ENCODE data around the gene PPP1R3D.

DNA sequence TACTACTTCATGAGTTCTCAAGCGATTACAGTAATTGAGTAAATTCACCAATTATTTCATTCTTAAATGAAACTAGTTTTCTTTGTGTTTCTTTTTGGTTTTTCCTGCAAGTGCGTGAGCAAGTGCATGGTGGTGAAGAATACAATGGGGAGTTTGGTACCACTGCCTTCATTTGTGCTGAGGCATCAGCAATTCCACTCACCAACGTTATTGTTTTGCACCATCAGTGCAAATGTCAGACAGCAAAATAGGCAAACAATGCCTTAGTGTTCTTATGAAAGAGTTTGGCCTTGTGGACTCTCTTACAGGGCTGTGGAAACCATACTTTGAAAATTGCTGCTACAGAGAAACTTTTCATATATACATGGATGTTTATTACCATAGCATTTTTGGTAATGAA is 26.3 kb upstream of the PPP1R3D start:
- TF ChIP-seq, protein P1, sequence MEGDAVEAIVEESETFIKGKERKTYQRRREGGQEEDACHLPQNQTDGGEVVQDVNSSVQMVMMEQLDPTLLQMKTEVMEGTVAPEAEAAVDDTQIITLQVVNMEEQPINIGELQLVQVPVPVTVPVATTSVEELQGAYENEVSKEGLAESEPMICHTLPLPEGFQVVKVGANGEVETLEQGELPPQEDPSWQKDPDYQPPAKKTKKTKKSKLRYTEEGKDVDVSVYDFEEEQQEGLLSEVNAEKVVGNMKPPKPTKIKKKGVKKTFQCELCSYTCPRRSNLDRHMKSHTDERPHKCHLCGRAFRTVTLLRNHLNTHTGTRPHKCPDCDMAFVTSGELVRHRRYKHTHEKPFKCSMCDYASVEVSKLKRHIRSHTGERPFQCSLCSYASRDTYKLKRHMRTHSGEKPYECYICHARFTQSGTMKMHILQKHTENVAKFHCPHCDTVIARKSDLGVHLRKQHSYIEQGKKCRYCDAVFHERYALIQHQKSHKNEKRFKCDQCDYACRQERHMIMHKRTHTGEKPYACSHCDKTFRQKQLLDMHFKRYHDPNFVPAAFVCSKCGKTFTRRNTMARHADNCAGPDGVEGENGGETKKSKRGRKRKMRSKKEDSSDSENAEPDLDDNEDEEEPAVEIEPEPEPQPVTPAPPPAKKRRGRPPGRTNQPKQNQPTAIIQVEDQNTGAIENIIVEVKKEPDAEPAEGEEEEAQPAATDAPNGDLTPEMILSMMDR (IDR thresholded peaks at IDR 0.05): no peak
- TF ChIP-seq EZH2 (IDR thresholded peaks at IDR 0.05): no peak
- no peak for TF ChIP-seq EZH2phosphoT487 (IDR thresholded peaks at IDR 0.05)
